ENCODE data around the gene KRT8.

KRT8 gene

DNA sequence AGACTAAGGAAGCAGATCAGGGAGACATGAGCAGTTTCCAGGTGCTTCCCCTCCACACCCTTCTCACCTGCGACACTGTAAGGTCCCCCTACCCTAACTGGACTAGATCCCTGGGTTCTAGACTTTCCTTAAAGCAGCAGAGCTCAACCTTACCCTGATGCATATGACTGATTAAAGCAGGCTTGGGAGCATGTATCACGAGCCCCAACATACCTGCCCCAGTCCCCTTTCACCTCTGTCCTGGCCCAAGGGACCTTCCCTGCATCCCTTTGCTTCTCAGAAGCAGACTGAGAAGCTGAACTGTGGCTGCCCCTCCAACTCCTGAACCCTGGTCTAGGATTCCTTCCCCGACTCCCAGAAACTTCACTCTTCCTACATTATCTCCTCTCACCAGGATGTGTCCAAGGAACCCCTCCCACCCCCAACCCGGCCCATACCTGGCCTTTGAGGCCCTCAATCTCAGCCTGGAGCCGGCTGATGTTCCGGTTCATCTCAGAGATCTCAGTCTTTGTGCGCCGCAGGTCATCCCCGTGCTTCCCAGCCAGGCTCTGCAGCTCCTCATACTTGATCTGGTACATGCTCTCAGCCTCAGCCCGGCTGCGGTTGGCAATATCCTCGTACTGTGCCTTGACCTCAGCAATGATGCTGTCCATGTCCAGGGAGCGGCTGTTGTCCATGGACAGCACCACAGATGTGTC lies 5.4 kb downstream of the KRT8 start:
- TF ChIP-seq, protein P1, sequence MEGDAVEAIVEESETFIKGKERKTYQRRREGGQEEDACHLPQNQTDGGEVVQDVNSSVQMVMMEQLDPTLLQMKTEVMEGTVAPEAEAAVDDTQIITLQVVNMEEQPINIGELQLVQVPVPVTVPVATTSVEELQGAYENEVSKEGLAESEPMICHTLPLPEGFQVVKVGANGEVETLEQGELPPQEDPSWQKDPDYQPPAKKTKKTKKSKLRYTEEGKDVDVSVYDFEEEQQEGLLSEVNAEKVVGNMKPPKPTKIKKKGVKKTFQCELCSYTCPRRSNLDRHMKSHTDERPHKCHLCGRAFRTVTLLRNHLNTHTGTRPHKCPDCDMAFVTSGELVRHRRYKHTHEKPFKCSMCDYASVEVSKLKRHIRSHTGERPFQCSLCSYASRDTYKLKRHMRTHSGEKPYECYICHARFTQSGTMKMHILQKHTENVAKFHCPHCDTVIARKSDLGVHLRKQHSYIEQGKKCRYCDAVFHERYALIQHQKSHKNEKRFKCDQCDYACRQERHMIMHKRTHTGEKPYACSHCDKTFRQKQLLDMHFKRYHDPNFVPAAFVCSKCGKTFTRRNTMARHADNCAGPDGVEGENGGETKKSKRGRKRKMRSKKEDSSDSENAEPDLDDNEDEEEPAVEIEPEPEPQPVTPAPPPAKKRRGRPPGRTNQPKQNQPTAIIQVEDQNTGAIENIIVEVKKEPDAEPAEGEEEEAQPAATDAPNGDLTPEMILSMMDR (IDR thresholded peaks at IDR 0.05; ENCODE audit: control extremely low read depth, extremely low read depth, low read depth, missing control alignments), result no peak
- POLR2A ChIA-PET, result no interaction called here
- CTCF ChIA-PET, result interaction anchor here (1.5 to 10.5 kb wide), 2 partner anchors 15 to 19 kb away, joined by 3 to 105 read pairs; no protein-coding TSS in a partner anchor
- DNase-seq (ENCODE audit: extremely low spot score), result no peak

DNA sequence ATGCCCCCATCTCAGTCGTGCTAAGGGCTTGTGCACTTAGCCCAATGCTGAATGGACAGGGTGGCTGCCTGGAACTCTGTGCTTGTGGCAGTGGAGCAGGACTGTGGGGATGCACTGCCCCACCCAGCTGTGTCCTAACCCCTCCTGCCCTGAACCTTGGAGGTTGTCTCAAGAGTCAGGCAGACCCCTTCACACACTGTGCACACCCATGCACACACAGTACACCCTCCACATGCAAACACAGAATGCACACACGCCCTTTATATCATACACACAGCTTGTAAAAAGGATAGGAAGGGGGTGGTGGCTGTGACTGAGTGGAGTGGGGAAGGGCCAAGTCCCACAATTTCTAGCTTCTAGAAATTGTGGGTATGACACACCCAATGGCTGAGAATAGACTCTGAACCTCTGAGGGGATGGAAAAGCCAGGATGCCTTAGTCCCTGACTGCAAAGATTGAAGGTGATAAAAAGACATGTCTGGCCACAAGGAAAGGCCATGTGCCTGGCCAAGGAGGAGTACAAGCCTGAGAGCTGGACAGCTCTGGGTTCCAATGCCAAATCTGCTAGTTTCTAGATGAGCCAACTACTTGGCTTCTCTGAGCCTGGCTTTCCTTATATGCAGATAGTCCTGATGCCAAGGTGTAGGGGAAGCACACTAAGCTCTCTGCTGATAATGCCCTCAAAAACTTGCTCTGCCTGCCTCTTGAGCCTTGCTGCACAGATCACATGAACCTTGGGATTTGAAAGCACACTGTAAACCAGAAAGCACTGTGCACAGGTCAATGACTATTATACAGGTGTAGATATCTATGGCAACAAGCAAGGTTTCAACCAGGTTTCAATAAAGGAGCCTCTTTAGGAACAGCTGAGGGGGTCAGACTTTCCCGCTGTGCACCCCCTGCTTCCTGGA lies 8.4 kb downstream of the KRT8 start:
- TF ChIP-seq, protein P1 (IDR thresholded peaks at IDR 0.05; ENCODE audit: control extremely low read depth, extremely low read depth, low read depth, missing control alignments), result no peak
- CTCF ChIA-PET, result interaction anchor here (3.8 to 10.5 kb wide), 2 partner anchors 12 to 84 kb away, joined by 25 to 105 read pairs; no protein-coding TSS in a partner anchor
- no peak for DNase-seq (ENCODE audit: extremely low spot score)
- POLR2A ChIA-PET, result no interaction called here

DNA sequence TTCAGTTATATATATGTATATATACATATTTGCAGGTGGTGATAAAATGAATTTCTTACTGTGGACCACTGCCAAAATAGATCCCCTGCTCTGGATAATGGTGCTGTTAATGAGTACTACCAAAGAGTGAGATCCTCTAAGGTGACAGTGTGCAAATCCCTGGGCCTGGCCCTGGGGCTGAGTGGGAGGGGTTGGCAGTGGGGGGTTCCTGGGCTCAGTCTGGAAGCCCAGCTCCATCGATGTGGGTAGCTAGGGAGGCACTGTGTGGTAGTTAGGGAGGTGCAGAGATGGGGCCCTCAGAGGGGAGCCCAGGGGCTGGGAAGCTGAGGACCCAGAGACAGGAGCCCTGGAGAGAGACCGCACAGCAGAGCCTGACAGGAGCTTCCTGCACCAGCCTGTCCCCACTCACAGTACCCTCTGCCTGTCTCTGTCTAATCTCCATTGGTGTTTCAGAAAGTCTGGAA lies 9.1 kb downstream of the KRT8 start:
- no peak for DNase-seq (ENCODE audit: extremely low spot score)
- ChIA-PET CTCF (interaction anchor here (3.8 to 10.5 kb wide), 2 partner anchors 12 to 85 kb away, joined by 25 to 105 read pairs; no protein-coding TSS in a partner anchor), POLR2A (no interaction called here)
- TF ChIP-seq, protein P1 (IDR thresholded peaks at IDR 0.05; ENCODE audit: control extremely low read depth, extremely low read depth, low read depth, missing control alignments), result no peak

DNA sequence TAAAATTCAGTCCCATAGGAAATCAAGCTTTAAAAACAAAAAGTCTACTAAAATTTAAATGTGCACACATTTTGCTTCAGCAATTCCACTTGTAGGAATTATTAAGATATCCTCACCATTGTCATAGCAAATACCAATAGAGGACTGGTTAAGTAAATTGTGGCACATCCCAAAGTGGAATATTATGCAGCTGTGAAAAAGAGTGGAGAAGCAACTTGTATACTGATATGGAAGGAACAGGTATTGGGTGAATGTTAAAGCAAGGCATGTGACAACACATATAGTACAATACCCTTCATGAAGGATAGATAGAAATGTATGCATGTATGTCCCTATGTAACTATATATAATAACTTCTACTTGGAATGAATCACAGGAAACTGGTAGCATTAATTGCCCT lies 11.9 kb downstream of the KRT8 start:
- ChIA-PET CTCF (interaction anchor here (2.4 to 10.5 kb wide), 2 partner anchors 9 to 88 kb away, joined by 8 to 105 read pairs; no protein-coding TSS in a partner anchor), POLR2A (no interaction called here)
- no peak for DNase-seq (ENCODE audit: extremely low spot score)
- TF ChIP-seq, protein P1 (IDR thresholded peaks at IDR 0.05; ENCODE audit: control extremely low read depth, extremely low read depth, low read depth, missing control alignments), result no peak

DNA sequence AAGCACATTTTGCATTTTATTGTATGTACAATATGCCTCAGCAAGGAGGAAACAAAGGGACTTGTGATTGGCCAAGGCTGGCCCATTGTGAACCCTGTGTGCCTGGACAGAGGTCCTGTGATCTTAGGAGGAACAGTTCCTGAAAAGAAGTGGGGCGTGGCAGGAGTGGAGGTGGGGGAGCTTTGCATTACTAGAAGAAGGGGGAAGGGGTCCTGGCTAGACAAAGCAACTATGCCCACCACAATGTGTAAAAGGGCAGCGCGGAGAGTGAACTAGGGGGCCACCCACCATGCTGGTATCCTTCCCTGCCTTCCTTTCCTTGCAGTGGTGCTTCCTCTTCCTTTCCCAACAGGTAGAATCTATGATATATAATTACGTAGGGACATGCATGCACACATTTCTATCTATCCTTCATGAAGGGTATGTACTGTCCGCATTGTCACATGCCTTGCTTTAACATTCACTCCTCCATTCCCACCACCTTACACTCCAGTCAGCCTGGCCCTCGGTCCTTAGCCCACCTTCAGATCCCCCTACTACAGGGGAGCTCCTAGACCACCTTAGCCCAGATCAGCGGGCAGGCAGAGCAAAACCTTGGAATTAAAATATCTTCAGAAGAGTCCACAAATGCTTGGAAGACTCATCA lies 12.5 kb downstream of the KRT8 start:
- ChIA-PET POLR2A (no interaction called here), CTCF (interaction anchor here (2.4 to 10.5 kb wide), 2 partner anchors 8 to 88 kb away, joined by 8 to 105 read pairs; no protein-coding TSS in a partner anchor)
- no peak for DNase-seq (ENCODE audit: extremely low spot score)
- TF ChIP-seq, protein P1 (IDR thresholded peaks at IDR 0.05; ENCODE audit: control extremely low read depth, extremely low read depth, low read depth, missing control alignments), result no peak

DNA sequence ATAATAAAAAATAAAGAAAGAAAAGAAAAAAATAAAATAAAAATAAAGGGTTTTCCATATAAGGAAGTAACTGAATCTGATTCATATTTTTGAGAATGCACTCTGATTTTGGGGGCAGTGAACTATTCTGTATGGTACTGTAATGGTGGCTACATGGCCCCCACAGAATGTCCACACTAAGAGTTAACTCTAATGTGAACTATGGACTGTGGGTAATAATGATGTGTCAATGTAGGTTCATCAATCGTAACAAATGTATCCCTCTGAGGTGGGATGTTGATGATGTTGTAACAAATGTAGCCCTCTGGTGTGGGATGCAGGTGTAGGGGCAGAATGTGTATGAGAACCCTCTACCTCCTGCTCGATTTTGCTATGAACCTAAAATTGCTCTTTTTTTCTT lies 13.8 kb downstream of the KRT8 start:
- ChIA-PET CTCF (interaction anchor here (2.4 kb wide), 1 partner anchor 90 kb away, joined by 8 read pairs; no protein-coding TSS in a partner anchor), POLR2A (no interaction called here)
- TF ChIP-seq, protein P1 (IDR thresholded peaks at IDR 0.05; ENCODE audit: control extremely low read depth, extremely low read depth, low read depth, missing control alignments), result no peak
- DNase-seq (ENCODE audit: extremely low spot score), result no peak

Measured in GM10248 (cell line).